NCI-H748 treated with DMSO at 0.1 percent for 48 hours (cell line): ENCODE measurements around the gene GMEB2.
"Not testable (repeated sequence)": the region's sequence is repeated elsewhere in the genome, so short reads cannot be mapped to it uniquely, and the experiment has no call there.

Experiments used
- DNase-seq: peaks from one replicate; lab custom pipeline; 2025; lab: John Stamatoyannopoulos, UW

GMEB2 gene

GRCh38 chr20:63626424-63627128, at the start of gene GMEB2:
Gene GMEB2, minus strand, starts transcription at chr20:63627101. Its CDS starts 7,704 bp downstream, at chr20:63619397.
- DNase-seq = peak; percentile 39

- DNase-seq = no peak
Measured at GRCh38 chr20:63675681-63676368, 48.9 kb upstream of the GMEB2 start.

GRCh38 chr20:63673951-63674350, 47.0 kb upstream of the GMEB2 start:
- no peak for DNase-seq

- no peak for DNase-seq
Measured at GRCh38 chr20:63672666-63673065, 45.8 kb upstream of the GMEB2 start.

- not testable (repeated sequence) for DNase-seq
Measured at GRCh38 chr20:63671695-63672094, 44.8 kb upstream of the GMEB2 start.

GRCh38 chr20:63668351-63668750, 41.5 kb upstream of the GMEB2 start:
- no peak for DNase-seq

GRCh38 chr20:63667858-63668257, 41.0 kb upstream of the GMEB2 start:
- DNase-seq = no peak

GRCh38 chr20:63665708-63666107, 38.8 kb upstream of the GMEB2 start:
- DNase-seq = no peak

- DNase-seq = no peak
Measured at GRCh38 chr20:63664861-63665594, 38.1 kb upstream of the GMEB2 start.

- DNase-seq = no peak
Measured at GRCh38 chr20:63664143-63664851, 37.4 kb upstream of the GMEB2 start.

- DNase-seq = no peak
Measured at GRCh38 chr20:63663332-63664066, 36.6 kb upstream of the GMEB2 start.

GRCh38 chr20:63662813-63663189, 35.9 kb upstream of the GMEB2 start:
- DNase-seq = no peak

- DNase-seq = no peak
Measured at GRCh38 chr20:63661959-63662812, 35.3 kb upstream of the GMEB2 start.

GRCh38 chr20:63661108-63661507, 34.2 kb upstream of the GMEB2 start:
- no peak for DNase-seq

GRCh38 chr20:63660622-63661021, 33.7 kb upstream of the GMEB2 start:
- no peak for DNase-seq

- not testable (repeated sequence) for DNase-seq
Measured at GRCh38 chr20:63660174-63660573, 33.3 kb upstream of the GMEB2 start.

GRCh38 chr20:63659370-63659769, 32.5 kb upstream of the GMEB2 start:
- DNase-seq = no peak

GRCh38 chr20:63658749-63659187, 31.9 kb upstream of the GMEB2 start:
- no peak for DNase-seq

- peak; percentile 64 for DNase-seq
Measured at GRCh38 chr20:63657937-63658748, 31.2 kb upstream of the GMEB2 start, which contains the start of gene RTEL1. Gene RTEL1, plus strand, starts transcription at chr20:63658312. Its CDS starts 1,091 bp downstream, at chr20:63659403.
